SK-MEL-5 (cell line): ENCODE measurements around the gene NSF. TPM values are rescaled to one million over a fixed set of nuclear protein-coding genes. Genes with fewer than 3 reads are reported as not detected.
"Not testable (repeated sequence)": the region's sequence is repeated elsewhere in the genome, so short reads cannot be mapped to it uniquely, and the experiment has no call there.

Source experiments
- DNase-seq: peaks from one replicate; pipeline ENCODE4 v3.0.0-alpha.2; 2016; ENCODE audit warnings: low read depth, low spot score
- in situ Hi-C: cut with HindIII; loops from 2 replicates; pipeline ENCODE4 v1.10.0; 2016; ENCODE audit warnings: low sequenced_read_pairs, high pct_unique_total_duplicates, low pct_unique_long_range_greater_than_20kb
- total RNA-seq: library from RNA; depleted of rRNA; stranded (reverse); fragments of >200 nt; shearing (Covaris generic); gene quantifications from 2 replicates; pipeline ENCODE4 v1.2.3, GENCODE V29; 2014

The NSF gene
- total RNA-seq, 1 experiment from 2014 or later = 48.5 TPM

DNA sequence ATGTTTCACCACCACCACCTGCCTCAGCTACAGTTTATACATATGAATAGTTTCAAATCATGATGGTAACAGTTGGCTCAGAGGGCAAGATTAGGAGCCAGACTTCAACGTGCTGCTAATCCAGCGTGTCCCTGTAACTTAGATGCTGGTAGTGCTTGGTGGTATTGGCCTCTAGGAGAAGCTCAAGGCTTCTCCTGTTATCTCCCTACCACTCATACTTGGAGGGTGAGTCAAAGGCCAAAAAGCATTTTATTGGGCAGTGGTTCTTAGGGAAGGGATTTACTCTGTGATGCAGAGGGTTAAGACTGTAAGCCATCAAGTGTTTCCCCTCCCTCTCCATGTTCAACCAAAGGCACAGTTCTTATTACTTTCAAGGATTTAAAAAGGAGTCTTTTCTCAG lies 82.3 kb downstream of the NSF start:
- in situ Hi-C loops, DNase-seq: not testable (repeated sequence)

DNA sequence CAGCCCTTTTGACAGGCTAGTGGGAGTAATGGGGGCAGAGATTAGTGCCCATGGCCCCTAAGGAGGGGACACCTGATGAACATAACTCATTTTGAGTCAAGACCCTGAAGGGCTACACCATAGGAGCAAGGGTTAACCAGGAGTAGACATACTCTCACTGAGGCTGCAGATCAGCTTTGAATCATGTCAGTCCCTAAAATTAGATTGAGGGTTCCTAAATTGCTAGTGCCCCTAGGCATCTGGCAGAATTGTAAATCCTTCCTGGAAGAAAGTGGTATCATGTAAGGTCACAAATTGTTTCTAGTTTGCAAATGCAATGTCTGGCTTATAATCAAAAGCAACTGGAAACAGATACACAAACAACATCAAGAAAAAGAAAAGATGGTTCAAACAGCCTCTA lies 87.3 kb downstream of the NSF start:
- in situ Hi-C loops, DNase-seq: not testable (repeated sequence)

DNA sequence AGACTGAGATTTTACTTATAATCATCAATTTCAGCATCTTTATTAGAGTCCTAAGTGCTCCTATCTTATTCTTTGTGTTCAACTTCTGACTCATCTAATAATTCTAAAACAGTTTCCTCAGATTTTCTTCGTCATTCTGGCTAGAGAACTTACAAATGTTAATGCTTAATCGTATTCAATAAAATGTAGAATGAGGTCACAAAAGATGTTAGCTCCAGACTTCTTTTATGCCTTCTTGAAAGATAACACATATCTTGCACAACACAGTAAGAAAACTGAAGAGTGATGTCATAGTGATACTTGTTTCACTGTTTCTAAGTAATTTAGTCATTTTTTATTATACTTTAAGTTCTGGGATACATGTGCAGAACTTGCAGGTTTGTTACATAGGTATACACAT lies 93.2 kb downstream of the NSF start:
- DNase-seq, in situ Hi-C loops: not testable (repeated sequence)

DNA sequence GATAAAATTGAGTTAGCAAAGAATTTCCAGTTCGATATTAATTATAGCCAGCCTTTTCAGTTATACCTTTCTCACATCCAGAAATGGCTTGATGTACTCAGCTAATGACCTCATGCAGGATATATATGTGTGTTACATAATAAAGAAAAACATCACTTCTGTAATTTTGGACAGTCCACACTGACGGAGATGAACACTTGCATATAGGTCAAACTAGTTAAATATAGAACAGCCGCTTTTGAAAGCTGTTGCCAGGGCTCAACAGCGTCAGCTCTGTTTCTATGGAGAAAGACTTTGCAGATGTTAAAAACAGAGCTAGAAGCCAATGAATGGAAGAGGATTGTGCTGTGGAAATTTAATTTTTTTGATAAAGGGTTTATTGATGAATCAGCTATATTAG lies 94.8 kb downstream of the NSF start:
- DNase-seq, in situ Hi-C loops: not testable (repeated sequence)

DNA sequence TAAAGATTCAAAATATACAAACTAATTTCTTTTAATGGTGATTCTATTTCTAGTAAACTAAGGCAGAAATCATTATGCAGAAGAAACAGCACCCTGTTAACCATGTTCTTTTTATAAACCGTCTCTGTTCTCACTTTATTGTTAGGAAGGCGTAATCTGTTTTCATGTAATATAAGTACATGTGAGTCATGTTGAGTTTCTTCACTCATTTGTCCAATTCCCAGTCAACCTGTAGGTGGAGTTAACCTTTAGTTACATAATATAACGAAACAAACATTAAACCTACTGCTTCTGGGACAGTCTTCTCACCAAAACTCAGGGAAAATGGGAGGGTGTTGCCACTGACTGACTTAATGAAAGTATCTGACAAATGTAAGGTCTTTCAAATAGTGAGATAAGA lies 101.7 kb downstream of the NSF start:
- in situ Hi-C loops = not testable (repeated sequence)

DNA sequence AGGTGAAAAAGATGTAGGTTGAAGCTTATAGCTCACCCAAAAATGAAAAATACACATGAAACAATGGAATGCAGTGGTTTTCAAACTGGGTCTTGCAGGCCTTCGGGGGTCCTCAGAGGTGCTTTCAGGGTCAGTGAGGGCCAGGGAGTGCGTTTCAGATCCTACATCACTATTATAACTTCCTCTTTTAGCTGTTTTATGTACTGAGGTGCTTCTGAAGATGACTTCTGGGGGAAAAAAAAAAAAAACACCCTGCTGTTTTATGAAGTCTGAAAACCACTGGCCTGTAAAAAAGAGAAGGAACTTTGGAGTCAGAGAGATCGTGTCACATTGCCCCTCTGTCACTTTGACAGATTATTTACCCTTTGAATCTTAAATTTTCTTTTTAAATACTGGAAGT lies 102.8 kb downstream of the NSF start:
- in situ Hi-C loops, DNase-seq: not testable (repeated sequence)

More for the DNA sequence above, 101.7 kb downstream of the NSF start:
- not testable (repeated sequence) for DNase-seq

DNA sequence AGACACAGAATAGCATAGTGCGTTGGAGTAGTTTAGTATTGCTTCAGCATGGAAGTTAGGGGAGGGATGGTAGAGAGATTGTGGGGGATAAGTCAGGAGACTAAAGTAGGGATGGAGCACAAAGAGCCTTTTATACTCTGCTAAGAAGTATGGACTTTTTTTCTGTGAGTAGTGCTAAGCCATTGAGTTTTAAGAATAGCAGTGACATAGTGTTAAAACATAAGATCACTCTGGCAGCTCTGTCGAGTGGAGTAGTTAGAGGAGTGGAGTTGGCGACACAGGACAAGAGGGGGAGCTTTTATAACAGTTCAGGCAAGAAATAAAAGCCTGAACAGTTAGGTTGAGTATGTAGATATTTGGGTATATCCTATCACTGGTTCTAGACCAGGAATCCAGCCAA lies 106.1 kb downstream of the NSF start:
- in situ Hi-C loops = not testable (repeated sequence)

DNA sequence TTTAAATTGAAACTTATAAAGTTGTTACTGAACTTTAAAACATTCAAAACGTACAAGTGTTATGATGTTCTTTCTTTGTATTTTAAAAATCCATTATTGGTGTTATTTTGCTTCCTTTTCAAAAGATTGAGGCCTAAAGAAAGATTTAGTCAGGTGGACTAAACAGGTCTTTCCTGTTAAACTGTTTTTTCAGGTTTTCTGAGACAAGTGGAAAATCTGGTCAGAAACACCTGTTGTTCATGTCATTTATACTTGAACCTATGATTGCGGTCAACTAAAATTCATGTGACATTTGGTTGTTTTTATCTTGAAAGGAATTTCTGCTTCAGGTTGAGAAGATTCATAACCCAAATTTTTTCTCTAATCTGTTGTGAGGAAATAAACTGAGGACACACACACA lies 108.5 kb downstream of the NSF start:
- DNase-seq, in situ Hi-C loops: not testable (repeated sequence)

More for the DNA sequence above, 106.1 kb downstream of the NSF start:
- DNase-seq = not testable (repeated sequence)

DNA sequence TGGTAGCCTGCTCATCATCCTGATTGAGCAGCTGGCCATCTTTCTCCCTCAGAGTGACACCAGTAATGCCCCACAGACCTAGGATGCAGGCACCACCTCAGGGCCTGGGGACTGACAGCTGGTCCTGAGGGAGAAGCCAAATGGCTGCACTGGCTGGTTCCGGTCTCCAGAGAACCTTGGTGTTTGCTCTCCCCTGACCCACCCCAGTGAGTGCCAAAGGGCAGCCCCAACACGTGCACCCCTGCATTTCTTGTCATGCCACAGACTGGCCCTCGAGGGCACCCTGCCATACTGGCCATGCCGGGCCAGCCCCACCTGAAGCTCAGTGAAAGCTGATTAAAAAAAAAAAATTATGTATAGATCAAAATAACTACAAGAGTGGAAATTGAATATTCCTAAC lies 127.5 kb downstream of the NSF start:
- in situ Hi-C loops = no loop called here
- DNase-seq = no peak

DNA sequence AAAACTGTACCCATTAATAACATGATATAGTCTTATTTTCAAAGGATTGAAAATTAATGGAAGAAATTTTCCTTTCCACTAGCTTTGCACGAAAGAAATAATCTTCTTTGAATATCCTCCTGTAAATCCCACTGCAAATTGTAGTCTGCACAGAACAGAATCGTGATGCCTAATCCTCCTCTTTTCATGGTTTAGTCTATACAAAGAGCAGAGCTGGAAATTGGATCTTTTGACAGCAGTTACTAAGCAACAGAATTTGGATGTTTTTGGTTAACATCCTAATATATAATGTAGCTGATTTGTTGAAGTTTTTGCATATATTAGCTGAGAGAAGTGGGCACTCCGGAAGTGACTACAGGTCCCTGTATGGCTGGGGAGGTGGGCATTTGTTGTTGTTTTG lies 129.4 kb downstream of the NSF start:
- in situ Hi-C loops = no loop called here
- no peak for DNase-seq

DNA sequence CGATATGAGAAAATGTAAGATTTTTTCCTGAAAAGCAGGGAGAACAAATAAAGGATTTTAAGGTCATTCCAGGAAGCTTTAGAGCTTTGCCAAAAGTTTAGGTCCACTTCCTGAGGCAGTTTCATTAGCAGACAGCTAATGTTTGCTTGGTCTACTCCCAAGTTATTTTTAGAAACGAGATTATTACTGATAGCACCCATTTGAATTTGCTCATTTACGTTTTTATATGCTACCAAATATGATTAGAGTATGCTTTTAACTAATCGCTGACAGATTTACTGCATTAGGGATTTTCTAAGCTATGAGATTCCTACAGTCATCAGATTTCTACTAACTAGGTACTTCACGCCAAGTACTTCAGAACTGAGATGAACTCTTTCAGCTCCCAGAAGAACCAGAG lies 129.9 kb downstream of the NSF start:
- in situ Hi-C loops = no loop called here
- DNase-seq = no peak

DNA sequence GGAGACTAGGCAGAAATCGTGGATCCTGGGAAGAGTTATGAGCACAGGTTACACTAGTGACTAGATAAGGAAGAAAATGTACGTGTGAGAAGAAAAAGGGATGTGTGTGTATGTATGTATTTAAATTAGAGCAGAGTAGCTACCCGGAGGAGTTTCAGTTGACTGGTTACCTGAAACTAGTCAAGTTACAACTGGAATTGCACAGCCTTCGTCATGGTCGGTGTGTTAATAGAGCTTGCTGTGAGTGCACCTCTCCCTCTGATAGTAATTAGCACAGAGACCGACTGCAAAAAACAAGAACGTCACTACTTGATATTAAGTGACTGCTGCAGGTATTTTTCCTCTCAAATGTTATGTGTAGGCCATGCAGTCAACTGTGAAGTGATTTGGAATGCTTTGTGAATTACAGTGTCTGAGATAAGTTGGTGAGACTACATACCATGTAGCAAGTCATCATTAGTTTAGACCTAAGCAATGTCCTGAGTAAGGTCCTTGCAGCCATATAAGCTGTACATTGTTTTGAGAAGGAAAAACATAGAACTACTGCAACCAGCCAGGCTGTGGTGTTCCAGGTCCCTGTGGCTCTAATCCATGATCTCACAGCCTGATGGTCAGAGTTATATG lies 132.3 kb downstream of the NSF start:
- no peak for DNase-seq
- in situ Hi-C loops = no loop called here

DNA sequence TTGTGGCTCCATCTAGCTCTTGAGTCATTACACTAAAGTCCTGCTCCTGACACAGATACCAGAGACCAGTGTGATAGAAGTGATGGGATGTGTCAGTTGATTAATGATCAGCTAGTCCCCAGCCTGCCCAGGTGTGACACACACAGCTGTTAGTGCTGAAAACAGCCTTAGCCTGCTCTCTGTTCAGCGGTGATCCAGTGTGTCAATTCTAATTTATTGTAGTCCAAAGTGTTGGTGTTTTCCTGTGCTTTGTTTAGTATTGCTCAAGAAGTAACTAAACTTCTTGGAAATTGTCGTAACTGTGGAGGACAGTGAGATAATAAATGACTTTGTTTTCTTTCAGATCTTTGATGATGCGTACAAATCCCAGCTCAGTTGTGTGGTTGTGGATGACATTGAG lies 135.7 kb downstream of the NSF start:
- no peak for DNase-seq
- in situ Hi-C loops = no loop called here

DNA sequence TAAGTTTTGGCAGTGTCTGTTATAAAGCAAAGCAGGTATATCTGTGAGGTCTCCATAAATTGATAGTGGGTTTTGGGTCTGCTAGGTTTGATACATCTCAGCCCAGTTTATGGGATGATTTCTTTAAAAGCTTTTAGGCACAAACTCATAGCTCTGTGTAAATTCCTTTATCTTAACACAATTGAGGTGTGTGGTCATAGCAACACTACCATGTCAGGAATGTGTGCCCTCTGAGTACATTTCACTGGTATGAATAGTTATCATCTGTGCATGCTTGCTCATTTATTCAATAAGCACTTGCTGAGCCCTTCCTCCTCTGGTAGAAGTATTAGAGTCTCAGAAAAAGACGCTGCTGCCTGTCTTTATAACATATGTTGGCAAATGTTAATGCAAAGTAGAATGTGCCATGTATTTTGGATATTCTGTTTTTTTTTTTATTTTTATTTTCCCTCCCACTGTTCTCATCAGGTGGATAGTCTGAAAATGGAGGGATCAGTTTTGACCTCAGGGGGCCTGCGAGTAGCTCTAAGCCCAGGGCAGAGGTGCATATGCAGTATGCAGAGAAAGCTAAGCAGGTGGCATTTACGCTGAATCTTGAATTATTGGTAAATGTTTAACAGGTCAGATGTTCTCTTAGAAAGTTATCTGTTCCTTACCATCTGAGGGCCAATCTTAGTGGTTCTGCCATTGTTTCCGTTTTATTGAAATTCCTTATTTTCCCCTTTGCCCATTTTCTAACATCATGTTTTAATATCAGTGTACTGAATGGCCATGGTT lies 137.3 kb downstream of the NSF start:
- no peak for DNase-seq
- in situ Hi-C loops = no loop called here

DNA sequence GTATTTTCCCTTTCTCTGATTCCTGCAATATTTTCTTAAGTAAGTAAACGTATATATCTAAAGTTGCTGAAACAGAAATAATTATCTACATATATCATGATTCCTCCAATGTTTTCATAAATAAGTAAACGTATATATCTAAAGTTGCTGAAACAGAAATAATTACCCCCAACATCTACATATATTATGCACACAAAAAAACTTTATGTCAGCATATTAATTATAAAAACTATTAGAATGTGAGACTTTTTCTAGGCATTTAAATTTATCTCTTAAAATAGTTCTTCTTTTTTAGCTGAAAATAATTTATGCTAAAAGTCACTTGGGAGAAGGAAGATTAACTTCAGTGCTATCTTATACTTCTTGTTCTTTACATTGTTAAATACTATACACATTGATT lies 139.6 kb downstream of the NSF start:
- in situ Hi-C loops = no loop called here
- DNase-seq = no peak

DNA sequence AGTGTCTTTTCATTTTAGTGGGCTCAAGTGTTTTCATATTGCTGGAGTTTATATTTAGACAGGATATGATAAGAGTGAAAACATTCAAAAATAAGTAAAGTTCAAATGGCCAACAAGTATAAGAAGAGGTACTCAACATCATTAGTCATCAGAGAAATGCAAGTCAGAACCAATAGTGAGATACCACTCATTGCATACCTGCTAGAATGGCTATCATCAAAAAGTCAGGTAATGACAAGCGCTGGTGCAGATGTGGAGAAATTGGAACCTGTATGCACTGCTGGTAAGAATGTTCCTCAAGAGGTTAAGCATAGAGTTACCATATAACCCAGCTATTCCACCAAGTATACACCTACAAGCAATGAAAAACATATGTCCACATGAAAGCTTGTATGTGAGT lies 140.2 kb downstream of the NSF start:
- in situ Hi-C loops = no loop called here

DNA sequence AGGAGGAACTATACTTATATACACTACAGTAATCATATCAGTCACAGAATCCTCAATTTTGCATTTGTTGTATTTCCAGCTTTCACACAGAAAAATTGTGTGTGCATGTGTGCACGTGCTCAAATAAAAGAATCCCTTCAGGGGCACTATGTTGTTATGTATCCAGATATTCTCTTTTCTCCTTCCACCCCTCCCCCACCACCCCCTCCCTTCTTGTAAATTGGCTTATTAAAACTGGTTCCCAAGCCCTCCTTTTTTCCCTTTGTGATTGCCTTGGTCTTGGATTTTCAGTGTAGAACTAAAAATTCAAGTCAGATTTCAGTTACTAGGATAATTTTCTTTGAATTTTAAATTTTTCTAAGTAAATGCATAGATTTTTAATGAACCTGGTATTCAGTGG lies 141.7 kb downstream of the NSF start:
- DNase-seq = no peak
- in situ Hi-C loops = no loop called here

More for the DNA sequence above, 140.2 kb downstream of the NSF start:
- DNase-seq = no peak

DNA sequence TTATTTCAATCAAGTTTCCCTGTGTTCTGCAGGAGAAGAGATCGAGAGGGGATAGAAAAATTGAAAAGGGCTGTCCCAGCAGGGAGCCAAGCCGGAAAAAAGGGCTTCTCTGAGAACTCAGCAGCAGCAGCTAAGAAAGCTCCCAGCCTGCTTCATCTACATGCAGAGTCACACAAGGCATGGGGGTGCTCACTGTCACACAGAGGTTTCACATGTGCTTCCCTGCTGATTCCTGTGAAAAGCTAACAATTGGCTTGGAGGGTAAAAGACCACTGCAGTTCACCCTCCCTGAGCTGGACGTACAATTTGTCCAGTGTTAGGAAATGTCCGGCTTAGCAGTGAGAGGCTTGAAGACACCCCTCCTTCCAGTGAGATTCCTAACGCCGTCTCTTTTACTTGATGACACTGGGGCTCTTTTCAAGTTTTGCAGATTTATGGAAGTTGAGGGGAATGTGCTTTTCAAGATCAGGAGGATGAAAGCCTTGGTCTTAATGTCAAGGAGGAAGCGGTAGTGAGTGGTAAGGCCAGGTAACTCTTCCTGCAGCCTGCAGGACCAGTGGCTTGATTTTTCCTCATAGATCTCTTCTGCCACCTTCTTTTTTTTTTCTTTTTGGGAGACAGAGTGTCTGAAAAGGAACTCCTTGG lies 142.4 kb downstream of the NSF start:
- no peak for DNase-seq
- in situ Hi-C loops = no loop called here
